ENCODE measurements around the gene FAM83G.

FAM83G gene

DNA sequence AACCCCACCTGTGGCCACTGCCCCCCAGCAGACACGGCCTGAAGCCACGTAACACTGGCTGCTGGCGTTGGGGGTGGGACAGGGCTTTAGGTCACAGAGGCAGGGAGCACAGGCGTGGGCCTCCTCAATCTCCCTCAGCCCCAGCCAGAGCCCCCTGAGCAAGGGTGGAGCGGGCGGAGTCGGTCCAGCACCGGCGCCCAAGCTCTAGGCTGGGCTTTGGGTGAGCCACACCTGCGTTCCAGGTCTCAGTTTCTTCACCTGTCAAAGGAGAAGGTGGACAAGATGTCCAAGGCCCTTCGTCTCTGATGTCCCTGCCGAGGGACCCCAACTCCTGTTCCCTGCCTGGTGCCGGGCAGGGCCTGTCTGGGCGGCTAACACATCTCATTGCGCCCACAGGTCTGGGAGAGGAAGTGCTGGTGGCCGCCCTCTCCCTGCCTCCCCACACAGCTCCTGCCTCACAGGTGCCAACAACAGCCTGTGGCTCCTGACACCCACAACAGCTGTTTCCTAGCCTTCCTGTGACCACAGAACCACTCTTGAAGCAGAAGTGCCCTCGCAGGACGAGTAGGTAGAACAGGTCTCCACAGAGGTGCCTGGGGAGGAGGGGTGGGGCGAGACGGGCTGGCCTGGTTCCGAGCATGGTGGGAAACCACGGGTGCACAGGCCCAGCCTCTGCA, 12.0 kb downstream of the FAM83G start:
- H3K4me3 ChIP-seq (replicated peaks; ENCODE audit: low read depth, low read length): no peak overlapping the region
- TF ChIP-seq CTCF (IDR thresholded peaks at IDR 0.05; ENCODE audit: low read length, missing control alignments): no peak
- DNase-seq (ENCODE audit: low read depth): no peak

- DNase-seq (ENCODE audit: low read depth): no peak
- TF ChIP-seq CTCF (IDR thresholded peaks at IDR 0.05; ENCODE audit: low read length, missing control alignments): no peak
- H3K4me3 ChIP-seq (replicated peaks; ENCODE audit: low read depth, low read length): no peak overlapping the region
These were observed 12.8 kb downstream of the FAM83G start for GRCh38 chr17:18991531-18992315.

DNA sequence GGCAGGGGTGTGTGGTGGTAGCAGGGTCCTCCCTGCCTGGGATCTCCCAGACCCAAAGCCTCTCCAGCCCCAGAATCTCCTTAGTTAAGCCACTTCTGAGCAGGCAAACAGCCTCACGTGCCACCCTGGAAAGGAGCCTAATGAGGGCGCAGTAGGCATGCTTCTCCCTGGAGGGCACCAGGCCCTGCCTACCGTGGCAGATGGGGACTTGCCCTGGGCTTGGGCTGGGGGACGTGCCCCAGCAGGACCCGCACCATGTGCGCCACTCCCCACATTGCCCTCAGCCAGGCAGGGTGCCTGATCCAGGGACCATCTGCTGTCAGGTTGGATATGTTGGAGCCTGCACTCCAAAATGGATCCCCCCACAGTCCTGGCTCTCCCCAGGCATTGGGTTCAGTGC, 14.2 kb downstream of the FAM83G start:
- TF ChIP-seq CTCF (IDR thresholded peaks at IDR 0.05; ENCODE audit: low read length, missing control alignments): no peak
- no peak overlapping the region for H3K4me3 ChIP-seq (replicated peaks; ENCODE audit: low read depth, low read length)
- no peak for DNase-seq (ENCODE audit: low read depth)

GRCh38 chr17:18988546-18989173, 15.9 kb downstream of the FAM83G start:
- no peak overlapping the region for H3K4me3 ChIP-seq (replicated peaks; ENCODE audit: low read depth, low read length)
- no peak for TF ChIP-seq CTCF (IDR thresholded peaks at IDR 0.05; ENCODE audit: low read length, missing control alignments)

GRCh38 chr17:18987862-18988545, 16.6 kb downstream of the FAM83G start:
- no peak for TF ChIP-seq CTCF (IDR thresholded peaks at IDR 0.05; ENCODE audit: low read length, missing control alignments)
- DNase-seq (ENCODE audit: low read depth): no peak
- no peak overlapping the region for H3K4me3 ChIP-seq (replicated peaks; ENCODE audit: low read depth, low read length)

More at GRCh38 chr17:18988546-18989173, 15.9 kb downstream of the FAM83G start:
- DNase-seq (ENCODE audit: low read depth): no peak

GRCh38 chr17:18987230-18987610, 17.3 kb downstream of the FAM83G start:
- H3K4me3 ChIP-seq (replicated peaks; ENCODE audit: low read depth, low read length): no peak overlapping the region
- no peak for DNase-seq (ENCODE audit: low read depth)
- TF ChIP-seq CTCF (IDR thresholded peaks at IDR 0.05; ENCODE audit: low read length, missing control alignments): no peak
